HG03432 (cell line): Measurements from ENCODE around the gene XPR1.
"Not testable (repeated sequence)": the region's sequence is repeated elsewhere in the genome, so short reads cannot be mapped to it uniquely, and the experiment has no call there.

Experiments used
- ATAC-seq: cut with Tn5 transposase; IDR thresholded peaks from one replicate; pipeline ENCODE4 v1.9.1; 2021; ENCODE audit warnings: mild to moderate bottlenecking, moderate library complexity; ENCODE audit not compliant: unreplicated experiment

XPR1 gene

DNA sequence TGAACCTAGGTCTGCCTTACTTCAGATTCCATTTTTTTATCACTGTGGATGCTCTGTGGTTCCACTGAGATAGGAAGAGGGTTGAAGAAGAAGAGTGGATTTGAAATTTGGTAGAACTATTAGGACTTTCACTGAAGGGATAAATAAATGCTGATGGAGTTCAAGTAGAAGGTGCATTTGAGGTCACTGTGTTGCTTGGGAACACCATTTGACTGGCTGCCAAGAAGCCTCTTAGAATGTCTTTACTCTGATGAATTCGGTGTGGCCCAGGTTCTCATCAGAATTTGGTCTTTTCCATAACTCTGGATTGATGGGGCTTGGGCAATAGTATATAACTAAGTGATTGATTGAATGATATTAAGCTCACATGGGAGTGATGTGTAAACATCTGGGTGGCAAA is 11.9 kb downstream of the XPR1 start:
- no peak for ATAC-seq

DNA sequence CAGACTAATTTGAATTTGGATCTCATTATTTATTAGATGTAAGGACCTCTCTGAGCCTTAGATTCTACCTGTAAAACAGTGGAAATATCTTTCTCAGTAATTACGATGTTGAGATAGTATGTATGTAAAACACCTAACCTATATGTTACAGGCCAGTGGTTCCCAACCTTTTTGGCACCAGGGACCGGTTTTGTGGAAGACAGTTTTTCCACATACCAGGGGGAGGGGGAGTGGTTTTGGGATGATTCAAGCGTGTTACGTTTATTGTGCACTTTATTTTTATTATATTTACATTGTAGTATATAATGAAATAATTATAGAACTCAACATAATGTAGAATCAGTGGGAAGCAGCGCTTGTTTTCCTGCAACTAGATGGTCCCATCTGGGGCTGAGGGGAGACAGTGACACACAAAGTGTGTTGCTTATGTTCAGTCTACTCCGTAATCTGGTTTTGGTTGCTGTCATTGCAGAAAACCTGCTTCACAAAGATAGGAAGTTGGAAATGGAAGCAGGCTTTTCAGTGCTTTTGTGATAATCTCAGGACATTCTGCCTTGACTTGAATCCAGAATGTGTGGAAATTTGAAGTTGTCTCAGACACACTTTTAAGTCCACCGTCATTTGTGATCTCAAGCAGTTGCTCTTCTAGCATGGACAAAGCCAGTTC is 12.8 kb downstream of the XPR1 start:
- ATAC-seq: no peak

DNA sequence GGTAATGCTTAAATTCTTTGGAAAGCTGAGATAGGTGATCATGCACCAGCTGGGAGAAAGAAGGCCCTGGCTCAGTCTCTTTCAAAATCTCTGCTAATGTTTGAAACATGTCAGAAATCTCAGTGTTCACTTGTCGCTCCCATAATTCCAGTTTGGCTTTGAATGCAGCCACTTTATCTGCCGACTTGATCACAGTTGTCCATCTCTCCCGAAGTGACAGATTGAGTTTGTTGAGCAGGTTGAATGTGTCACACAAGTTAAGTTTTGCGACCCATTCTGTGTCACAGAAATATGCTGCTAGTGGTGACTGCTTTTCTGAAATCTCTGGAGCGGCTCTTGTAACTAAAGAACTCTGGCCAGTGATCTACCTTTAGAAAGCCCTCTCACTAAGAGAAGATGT is 13.4 kb downstream of the XPR1 start:
- not testable (repeated sequence) for ATAC-seq

DNA sequence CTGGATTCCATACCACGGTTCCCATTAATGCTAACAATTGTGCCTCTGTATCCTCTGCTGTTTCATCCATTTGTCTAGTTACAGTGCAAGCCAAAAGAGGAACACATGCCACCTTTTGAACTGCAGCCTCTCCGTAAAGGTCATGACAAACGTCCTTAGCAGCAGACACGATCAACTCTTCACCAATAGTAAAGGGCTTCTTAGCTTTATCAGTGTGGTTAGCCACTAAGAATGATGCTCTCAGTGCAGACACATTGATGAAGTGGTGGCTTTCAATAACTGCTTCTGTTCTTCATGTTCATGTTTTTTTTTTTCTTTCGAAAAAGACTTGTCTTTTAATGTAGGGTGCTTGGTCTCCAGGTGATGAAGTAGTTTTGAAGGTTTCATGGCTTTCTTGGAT is 14.3 kb downstream of the XPR1 start:
- no peak for ATAC-seq

DNA sequence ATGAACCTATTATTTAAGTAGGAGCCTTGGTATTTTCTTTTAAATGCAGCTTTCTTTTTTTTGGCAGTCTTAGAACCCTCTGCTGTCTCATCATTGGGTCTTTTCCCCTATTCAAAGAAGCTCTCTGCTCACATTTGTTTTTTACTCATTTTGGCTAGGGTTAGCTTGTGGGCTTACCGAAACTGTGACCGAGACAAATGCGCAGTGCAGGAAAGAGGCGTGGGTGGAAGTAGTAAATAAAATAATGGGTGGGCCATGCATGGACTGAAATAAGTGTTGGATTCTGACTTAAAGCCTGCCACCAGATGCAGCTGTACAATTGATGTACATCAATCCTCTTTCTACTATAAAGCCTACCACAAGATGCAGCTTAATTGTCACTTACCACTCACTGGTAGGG is 14.7 kb downstream of the XPR1 start:
- no peak for ATAC-seq

DNA sequence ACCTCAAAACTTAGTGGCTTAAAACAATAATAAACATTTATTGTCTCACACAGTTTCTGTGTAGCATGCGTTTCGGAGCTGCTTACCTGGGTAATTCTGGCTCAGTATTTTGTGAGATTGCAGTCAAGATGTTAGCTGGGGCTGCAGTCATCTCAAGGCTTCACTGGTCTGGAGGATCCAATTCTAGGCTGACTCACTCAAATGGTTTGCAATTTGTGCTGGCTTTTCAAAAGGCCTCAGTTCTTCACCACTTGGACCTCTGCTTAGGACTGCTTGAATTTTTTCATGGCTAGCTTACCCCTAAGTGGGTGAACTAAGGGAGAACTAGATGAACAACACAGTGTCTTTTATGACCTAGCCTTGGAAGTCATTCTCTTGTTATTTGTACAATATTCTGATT is 21.0 kb downstream of the XPR1 start:
- ATAC-seq: no peak

DNA sequence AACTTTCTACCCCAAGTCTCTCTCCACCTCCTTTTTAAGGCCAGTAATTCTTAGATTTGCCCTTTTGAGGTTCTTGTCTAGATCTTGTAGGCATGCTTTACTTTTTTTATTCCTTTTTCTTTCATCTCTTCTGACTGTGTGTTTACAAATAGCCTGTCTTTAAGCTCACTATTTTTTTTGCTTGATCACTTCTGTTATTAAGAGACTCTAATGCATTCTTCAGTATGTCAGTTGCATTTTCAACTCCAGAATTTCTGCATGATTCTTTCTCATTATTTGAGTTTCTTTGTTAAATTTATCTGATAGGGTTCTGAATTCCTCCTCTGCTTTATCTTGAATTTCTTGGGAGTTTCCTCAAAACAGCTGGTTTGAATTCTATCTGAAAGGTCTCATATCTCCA is 30.9 kb downstream of the XPR1 start:
- ATAC-seq: no peak

DNA sequence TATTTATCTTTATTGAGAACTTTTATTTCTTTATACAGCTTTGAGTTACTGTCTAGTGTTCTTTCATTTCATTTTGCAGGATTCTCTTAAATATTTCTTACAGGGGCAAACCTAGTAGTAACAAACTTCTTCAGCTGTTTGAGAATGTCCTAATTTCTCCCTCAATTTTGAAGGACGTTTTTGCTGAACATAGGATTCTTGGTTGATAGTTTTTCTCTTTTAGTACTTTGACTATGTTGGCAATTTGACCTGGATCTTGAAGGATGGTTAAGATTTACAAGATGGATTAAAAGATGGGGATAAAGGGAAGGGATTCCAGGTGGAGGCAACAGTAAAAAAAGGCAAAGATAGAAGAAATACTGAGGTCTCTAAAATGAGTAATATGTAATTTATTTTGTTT is 38.9 kb downstream of the XPR1 start:
- no peak for ATAC-seq

DNA sequence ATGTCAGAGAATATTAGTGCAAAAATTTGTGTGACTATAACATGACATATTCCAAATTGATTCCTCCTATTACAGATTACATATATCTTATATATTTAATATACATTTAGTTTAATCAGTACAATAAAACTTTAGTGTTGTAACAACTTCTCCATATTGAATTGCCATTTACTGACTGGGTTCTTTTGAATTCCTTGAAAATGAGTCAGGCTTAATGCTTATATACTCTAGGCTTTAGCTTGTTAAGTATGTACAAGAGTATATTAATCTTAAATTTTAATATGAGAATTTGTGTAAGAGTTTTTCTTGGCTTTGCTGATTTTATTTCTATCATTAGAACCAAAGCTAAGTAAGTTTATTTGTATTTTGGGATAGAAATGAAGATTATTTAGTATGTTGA is 40.3 kb downstream of the XPR1 start:
- no peak for ATAC-seq

DNA sequence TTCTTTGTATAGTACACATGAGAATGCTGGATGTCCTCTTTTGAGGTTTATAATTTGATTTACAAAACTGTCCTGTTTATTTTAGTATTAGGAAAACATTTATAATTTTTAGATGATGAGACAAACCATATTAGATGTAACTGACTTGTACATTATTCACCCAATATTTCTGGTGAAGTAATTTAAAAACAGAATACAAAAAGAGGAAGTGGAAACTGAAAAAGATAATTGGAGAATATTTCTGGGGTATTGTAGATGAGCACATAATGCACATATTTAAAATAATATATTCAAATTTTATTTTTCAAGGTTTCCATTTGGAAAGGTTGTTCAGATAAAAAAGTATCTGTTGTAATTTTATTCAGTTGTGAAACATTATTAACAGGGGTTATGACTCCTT is 40.7 kb downstream of the XPR1 start:
- no peak for ATAC-seq

DNA sequence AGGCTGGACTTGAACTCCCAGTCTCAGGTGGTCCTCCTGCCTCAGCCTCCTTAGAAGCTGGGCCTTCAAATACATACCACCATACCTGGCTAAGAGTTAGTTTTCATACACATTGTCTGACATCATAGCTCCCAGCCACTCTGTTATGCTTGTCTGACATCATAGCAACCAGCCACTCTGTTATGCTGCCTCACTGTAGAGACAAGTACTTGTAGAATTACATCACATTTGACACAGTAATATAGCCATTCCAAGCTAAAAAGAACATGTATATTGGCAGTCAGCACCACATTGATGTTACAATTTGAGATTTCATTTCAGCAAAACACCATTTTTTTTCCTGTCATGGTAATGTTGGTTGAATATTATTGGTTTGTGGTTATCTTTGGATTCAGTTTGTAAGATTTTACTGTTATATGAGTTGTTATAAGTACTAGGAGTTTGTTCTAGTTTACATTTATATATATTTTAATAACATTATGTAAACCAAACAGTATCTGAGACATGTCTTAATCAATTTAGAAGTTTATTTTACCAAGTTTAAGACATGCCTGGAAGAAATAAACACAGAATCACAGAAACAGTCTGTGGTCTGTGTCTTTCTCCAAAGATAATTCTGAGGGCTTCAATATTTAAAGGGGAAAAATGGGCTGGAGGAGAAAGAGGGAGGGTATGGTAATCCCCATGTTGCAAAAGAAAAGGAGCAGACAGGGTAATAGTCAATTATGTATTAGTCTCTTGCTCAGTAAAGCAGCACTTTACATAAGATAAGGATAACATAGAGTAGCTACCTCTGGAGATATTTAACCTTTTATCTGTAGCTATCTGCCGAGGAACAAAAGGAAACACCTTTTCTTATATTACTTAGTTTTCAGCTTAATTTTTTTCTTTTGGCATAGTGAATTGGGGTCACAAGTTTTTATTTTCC is 43.0 kb downstream of the XPR1 start:
- ATAC-seq: no peak

DNA sequence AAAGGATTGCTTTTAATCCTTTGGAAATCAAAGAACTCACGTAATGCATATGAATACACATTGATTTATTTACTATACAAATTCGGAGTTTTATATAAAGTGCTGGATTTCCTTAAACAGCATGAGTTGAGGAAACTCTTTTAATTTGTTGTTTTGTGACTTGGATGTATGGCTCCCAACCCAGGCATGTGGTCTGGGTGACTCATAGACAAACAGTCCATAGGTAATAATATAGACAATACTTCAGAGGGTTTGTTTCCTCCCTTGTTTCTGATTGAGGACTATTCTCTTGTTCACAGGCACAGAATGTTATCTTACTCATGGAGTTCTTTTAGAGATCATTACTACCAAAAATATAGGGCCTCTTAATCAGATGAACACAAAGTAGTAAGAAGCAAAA is 43.8 kb downstream of the XPR1 start:
- ATAC-seq: no peak

DNA sequence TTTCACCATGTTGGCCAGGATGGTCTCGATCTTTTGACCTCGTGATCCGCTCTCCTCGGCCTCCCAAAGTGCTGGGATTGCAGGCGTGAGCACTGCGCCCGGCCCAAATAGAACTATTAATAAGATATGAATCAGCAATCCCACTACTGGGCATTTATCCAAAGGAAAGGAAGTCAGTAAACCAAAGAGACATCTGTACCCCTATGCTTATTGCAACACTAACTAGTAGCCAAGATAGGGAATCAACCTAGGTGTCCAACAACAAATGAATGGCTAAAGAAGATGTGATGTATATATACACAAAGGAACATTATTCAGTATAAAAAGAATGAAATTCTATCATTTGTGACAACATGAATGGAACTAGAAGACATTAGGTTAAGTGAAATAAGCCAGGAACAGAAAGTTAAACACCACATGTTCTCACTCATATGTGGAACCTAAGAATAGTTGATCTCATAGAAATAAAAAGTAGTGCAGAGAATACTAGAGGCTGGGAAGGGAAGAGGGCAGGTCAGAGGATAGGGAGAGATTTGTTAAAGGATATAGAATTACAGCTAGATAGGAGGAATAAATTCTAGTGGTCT is 48.8 kb downstream of the XPR1 start:
- no peak for ATAC-seq

DNA sequence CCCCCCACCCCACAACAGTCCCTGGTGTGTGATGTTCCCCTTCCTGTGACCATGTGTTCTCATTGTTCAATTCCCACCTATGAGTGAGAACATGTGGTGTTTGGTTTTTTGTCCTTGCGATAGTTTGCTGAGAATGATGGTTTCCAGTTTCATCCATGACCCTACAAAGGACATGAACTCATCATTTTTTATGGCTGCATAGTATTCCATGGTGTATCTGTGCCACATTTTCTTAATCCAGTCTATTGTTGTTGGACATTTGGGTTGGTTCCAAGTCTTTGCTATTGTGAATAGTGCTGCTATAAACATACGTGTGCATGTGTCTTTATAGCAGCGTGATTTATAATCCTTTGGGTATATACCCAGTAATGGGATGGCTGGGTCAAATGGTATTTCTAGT is 51.3 kb downstream of the XPR1 start:
- not testable (repeated sequence) for ATAC-seq

DNA sequence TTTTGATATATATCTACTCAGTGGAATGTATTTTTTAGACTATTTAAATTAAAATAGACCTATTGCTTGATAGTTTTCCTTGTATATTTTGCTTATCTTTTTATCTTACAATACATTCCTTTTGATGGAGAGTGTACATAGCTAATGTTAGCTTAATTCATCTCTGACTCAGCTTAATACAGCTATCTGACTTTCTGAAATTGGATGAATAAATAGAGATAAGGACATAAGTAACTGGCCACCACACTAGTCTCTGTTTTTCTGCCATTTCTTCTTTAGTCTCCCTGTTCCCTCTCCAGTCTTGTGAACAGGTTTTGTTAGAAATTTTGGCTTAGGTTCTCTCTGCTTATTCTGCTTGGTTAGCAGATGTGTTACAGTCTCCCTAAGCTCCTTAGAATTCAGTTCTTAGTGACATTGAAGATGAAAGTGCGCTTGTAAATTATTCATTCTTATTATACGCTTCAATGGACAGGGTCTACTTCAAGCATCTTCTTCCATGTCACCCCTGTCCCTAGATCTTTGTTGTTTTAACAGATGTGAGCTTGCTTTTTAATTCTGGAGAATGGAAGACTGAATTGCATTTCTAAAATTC is 59.6 kb downstream of the XPR1 start:
- no peak for ATAC-seq

DNA sequence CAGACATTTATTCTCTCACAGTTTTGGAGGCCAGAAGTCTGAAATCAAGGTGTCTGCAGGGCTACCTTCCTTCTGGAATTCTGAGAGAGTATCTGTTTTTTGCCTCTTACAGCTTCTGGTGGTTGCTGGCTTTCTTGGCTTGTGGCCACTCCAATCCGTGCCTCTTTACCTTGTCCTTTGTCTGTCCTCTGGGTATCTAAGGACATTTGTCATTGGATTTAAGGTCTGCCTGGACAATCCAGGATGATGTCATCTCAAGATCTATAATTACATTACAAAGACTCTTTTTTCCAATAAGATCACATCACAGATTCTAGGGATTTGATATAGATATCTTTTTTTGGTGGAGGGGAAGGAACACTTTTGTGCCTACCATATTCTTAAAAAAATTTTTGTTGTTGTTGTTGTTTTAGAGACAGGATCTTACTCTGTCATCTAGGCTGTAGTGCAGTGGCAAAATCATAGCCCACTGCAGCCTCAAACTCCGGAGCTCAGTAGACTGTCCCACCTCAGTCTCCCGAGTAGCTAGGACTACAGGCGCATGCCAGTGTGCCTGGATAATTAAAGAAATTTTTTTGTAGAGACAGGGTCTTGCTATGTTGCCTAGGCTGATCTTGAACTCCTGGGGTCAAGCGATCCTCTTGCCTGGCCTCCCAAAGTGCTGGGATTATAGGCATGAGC is 61.9 kb downstream of the XPR1 start:
- no peak for ATAC-seq

DNA sequence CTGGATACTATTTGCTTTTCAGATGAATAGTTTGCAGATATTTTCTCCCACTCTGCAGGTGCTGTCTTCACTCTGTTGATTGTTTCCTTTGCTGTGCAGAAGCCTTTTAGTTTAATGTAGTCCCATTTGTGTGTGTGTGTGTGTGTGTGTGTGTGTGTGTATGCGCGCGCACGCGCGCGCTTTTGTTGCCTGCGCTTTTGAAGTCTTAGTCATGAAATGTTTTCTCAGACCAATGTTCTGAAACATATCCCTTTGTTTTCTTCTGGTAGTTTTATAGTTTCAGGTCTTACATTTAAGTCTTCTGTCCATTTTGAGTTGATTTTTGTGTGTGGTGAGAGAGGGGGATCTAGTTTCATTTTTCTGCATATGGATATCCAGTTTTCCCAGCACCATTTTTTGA is 63.5 kb downstream of the XPR1 start:
- no peak for ATAC-seq

DNA sequence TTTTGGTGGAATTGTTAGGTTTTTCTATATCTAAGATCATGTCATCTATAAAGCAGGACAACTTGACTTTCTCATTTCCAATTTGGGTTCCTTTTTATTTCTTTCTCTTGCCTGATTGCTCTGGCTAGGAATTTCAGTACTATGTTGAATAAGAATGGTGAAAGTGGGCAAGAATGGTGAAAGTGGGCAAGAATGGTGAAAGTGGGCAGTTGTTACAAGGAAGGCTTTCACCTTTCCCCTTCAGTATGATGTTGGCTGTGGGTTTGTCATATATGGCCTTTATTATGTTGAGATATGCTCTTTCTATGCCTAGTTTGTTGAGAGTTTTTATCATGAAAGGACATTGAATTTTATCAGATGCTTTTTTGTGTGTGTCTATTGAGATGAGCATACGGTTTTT is 64.5 kb downstream of the XPR1 start:
- ATAC-seq: no peak

DNA sequence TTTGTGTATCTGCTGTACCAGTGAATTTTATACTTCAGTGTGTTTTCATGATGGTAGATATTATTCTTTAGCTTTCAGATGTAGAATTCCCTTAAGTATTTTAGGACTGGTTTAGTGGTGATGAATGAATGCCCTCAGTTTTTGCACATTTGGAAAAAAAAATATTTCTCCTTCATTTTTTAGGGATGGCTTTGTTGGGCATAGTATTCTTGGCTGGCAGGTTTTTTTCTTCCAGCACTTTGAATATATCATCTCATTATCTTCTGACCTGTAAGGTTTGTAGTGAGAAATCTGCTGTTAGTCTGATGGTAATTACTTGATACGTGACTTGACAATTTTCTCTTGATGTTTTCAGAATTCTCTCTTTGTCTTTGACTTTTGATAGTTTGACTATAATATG is 66.8 kb downstream of the XPR1 start:
- no peak for ATAC-seq

DNA sequence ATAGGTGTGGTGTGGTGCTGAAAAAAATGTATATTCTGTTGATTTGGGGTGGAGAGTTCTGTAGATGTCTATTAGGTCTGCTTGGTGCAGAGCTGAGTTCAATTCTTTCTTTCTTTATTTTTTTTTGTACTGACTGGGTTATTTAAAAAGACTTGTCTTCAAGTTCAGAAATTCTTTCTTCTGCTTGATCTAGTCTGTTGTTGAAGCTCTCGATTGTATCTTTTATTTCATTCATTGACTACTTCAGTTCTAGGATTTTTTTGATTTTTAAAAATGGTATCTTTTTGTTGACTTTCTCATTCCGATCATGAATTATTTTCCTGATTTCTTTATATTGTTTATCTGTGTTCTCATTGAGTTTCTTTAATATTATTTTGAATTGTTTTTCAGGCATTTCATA is 70.6 kb downstream of the XPR1 start:
- ATAC-seq: not testable (repeated sequence)

DNA sequence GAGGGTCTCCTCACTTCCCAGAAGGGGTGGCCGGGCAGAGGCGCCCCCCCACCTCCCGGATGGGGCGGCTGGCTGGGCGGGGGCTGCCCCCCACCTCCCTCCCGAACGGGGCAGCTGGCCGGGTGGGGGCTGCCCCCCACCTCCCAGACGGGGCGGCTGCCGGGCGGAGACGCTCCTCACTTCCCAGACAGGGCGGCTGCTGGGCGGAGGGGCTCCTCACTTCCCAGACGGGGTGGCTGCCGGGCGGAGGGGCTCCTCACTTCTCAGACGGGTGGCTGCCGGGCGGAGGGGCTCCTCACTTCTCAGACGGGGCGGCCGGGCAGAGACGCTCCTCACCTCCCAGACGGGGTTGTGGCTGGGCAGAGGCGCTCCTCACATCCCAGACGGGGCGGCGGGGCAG is 78.9 kb downstream of the XPR1 start:
- not testable (repeated sequence) for ATAC-seq
